Astrocyte of the spinal cord (primary cell): ENCODE measurements around the gene HPD.
A peak's percentile ranks its signal among the peaks of the same experiment; 100 is the strongest.

Source experiments
- DNase-seq: peaks from one replicate; pipeline ENCODE4 v3.0.0; 2011; ENCODE audit warnings: low read depth, low spot score
- H3K4me3 ChIP-seq: 2 replicates; pipeline ENCODE4 v1.5.1; 2011; ENCODE audit warnings: low read depth, mild to moderate bottlenecking, low read length, moderate library complexity
- CTCF ChIP-seq: IDR thresholded peaks from 2 replicates; pipeline ENCODE4 v1.5.1; 2012; ENCODE audit warnings: low read depth, mild to moderate bottlenecking, low read length, inconsistent platforms
- in situ Hi-C: cut with HindIII; loops from 2 replicates; pipeline ENCODE4 v1.10.0; 2017; ENCODE audit warnings: low sequenced_read_pairs

Gene HPD

GRCh38 chr12:121797937-121798786, 60.5 kb downstream of the HPD start:
- H3K4me3 ChIP-seq = peak overlapping the region; percentile 33
- in situ Hi-C loops = no loop called here
- DNase-seq = peak; percentile 54
- no peak for TF ChIP-seq CTCF

- peak; percentile 40 for TF ChIP-seq CTCF
- peak; percentile 88 for DNase-seq
- in situ Hi-C loops = no loop called here
- peak overlapping the region; percentile 22 for H3K4me3 ChIP-seq
These were observed 61.6 kb downstream of the HPD start for GRCh38 chr12:121796855-121797751.

GRCh38 chr12:121795034-121795968, 63.4 kb downstream of the HPD start:
- DNase-seq = peak; percentile 84
- no peak overlapping the region for H3K4me3 ChIP-seq
- in situ Hi-C loops = no loop called here
- TF ChIP-seq CTCF = peak; percentile 95

- peak overlapping the region; percentile 12 for H3K4me3 ChIP-seq
- TF ChIP-seq CTCF = no peak
- DNase-seq = no peak
- in situ Hi-C loops = no loop called here
These were observed 64.1 kb downstream of the HPD start for GRCh38 chr12:121794534-121795033.

- TF ChIP-seq CTCF = peak; percentile 100
- DNase-seq = peak; percentile 93
- in situ Hi-C loops = no loop called here
- H3K4me3 ChIP-seq = peak overlapping the region; percentile 49
These were observed 64.7 kb downstream of the HPD start for GRCh38 chr12:121793838-121794533.
